Stimulated activated CD4-positive, alpha-beta T cell treated with anti-CD3 and anti-CD28 coated beads, TNF-alpha, amount 100 ng/mL, for 24 hours (primary cell): ENCODE data around the gene RACGAP1.

Source experiments
- DNase-seq, 3 experiments: peaks; one replicate each; pipeline ENCODE4 v3.0.0-alpha.2; 2020; ENCODE audit warnings: low read depth in 3 of 3

Gene RACGAP1

GRCh38 chr12:49941556-49942511 is 83.5 kb downstream of the RACGAP1 start:
- DNase-seq: no peak

- DNase-seq: no peak
Measured at GRCh38 chr12:49939707-49940106, 85.6 kb downstream of the RACGAP1 start.

- DNase-seq: no peak
Measured at GRCh38 chr12:49939307-49939706, 86.0 kb downstream of the RACGAP1 start.
